GM19099 (cell line): ENCODE measurements around the gene VAV2.
A peak's percentile ranks its signal among the peaks of the same experiment; 100 is the strongest.

Source experiments
- POLR2A ChIP-seq: IDR thresholded peaks from 3 replicates; pipeline ENCODE4 v1.6.1; 2011; ENCODE audit warnings: low read depth; ENCODE audit not compliant: insufficient read length; ENCODE audit errors: extremely low read depth

Gene VAV2

DNA sequence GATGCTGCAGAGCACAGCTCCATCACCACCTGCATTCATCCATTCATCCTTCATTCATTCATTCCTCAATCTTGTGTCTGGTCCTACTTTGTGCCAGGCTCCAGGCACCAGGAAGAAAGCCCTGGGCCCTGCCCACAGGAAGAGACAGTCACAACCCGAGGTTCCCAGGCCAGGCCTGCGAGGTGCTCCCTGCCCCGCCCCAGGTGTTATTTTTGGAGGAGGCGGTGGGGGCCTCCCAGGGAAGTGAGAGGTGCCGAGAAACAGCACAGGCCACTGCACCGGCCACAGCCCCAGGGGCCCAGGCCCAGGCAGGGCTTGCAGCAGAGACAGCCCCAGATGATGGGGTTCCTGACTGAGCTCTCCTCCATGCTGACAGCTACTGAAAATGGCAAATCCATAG is 33.4 kb downstream of the VAV2 start:
- no peak for TF ChIP-seq POLR2A

DNA sequence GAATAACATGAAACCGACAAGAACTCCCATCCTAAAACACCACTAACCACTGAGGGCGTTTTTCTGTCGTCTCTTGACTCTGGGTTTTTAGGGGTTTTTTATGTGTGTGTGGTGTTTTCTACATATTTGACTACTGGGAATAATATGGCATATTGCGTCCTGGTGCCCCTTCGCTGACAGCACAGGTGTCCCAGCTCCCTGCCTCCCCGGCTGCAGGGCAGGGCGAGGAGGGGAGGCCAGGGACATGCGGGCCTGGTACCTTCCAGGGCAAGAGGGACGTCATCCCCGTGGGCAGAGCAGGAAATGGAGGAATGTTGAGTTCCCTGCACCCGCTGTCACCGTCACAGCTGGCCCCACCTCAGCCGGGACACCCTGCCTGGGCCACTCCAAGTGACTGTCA is 34.8 kb downstream of the VAV2 start:
- TF ChIP-seq POLR2A: no peak

DNA sequence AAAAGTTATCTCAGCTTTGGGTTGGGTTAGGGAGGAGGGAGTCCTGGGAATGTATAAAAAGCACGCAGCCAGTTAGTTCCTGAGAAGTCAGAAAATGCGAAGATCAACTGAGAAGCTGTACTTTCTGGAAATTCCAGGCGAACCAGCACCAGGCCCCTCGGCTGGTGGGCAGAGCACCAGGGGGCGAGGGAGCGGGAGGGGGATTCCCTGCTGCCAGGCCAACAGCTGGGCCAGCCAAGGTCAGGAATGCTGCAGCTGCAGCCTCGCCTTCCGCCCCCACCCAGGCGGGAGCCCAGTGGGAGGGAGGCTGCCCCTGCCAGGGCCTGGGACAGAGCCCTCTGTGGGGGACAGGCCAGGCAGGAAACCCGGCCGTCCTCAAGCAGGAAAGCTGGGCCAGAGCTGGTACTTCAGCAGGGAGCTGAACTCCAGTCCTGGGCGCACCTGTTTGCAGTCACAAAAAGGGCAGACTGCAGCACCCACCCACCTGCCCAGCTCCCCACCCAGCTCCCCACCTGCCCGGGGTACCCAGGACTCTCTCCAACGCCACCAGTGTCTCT is 35.5 kb downstream of the VAV2 start:
- TF ChIP-seq POLR2A: no peak

DNA sequence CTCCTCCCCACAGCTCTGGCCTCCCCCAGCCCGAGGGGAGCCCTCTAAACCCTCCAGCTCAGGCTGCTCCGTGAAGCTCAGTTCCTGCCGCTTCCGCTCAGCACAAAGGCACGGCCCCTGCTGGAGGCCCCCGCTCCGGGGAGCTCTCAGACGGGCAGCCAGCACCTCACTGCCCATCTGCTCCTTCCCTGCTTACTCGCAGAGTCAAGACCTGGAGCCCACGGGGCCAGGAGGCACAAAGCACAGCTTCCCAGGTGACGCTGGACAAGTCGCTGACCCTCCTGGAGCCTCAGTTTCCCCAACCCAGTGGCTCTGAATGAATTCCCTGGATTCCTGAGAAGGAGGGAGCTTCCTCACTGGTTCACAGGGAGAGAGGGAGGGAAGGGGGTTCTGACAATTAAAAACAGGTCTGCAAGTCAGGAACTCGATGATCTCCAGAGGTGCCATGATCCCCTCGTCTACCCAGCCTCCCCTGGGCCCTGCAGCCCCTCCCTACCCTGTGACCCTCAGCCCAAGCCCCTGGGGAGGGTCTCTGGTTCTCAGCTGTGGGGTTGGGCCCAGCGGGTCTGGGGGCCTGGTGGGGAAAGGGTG is 36.2 kb downstream of the VAV2 start:
- TF ChIP-seq POLR2A: peak; percentile 78

DNA sequence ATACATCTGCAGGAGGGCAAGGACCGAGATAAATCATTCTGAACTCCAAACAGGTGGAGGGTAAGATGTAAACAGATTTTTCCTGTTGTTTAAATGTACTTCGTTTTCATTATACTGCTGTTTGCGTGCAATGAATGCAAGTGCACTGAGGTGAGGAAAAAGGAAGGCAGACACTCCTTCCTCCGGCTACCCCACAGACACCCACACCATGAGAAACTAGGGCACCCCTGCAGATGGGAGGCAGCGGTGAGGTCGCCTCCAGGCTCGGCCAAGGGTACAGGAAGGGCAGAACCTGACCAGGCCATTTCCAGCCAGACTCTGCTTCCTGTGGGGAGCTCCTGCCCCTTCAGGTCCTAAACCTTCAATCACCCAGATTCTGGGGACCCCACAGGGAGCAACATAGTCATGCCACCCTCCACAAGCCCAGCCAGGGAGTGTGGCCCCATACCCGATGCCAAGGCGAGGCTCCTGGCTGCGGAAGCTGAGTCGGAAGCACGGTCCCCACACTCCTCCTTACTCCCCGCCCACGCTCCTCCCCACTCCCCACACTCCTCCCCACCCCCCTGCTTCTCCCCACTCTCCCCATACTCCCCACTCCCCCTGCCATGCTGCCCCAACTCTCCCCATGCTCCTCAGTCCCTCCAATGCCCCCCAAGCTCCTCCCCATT is 37.1 kb downstream of the VAV2 start:
- peak; percentile 44 for TF ChIP-seq POLR2A

DNA sequence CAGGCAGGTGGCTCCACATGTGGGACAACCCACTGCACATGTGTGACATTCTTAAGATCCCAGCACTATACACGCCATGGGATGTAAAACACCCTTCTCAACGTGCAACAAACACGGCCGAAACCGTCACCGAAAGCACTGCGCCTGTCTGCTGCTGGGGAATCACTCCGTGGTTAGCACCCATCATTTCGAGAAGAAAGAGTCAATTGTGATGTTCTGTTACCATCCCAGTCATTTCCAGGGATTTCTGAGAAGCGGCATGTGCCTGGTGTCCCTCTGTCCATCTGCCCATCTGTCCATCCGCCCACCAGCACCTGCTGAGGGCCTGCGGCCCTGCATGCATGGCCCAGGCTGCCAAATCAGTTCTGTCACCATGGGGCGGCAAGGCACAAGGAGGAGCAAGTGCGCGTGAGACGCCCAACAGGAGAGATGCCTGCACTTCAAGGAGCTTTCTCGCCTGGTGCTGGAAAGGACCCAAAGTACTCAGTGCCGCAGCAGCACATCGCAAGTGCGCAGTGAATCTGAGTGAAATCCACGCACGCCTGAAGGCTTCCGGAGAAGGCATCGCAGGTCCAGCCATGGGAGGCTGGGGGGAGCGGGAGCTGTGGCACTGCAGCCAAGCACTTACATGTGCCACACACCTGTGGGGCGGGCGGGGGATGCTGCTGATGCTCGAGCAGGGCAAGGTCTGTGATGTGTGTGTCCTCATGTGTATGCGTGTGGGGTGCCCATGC is 38.0 kb downstream of the VAV2 start:
- peak; percentile 25 for TF ChIP-seq POLR2A

DNA sequence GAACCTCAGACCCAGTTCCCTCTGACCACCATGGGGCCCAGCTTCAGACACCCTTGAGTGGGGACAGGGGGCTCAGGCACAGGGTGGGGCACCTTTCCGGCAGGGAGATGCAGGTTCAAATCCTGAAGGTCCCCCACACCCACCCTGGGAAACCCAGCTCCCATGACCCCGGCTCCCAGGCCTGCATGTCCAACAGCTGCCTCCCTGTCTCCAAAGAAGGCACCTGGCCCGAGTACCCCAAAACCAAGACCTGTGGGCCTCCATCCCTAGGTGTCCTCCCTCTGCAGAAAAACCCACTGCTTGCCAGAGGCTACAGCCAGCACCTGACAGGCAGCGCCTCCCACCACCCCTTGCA is 38.5 kb downstream of the VAV2 start:
- TF ChIP-seq POLR2A: no peak

DNA sequence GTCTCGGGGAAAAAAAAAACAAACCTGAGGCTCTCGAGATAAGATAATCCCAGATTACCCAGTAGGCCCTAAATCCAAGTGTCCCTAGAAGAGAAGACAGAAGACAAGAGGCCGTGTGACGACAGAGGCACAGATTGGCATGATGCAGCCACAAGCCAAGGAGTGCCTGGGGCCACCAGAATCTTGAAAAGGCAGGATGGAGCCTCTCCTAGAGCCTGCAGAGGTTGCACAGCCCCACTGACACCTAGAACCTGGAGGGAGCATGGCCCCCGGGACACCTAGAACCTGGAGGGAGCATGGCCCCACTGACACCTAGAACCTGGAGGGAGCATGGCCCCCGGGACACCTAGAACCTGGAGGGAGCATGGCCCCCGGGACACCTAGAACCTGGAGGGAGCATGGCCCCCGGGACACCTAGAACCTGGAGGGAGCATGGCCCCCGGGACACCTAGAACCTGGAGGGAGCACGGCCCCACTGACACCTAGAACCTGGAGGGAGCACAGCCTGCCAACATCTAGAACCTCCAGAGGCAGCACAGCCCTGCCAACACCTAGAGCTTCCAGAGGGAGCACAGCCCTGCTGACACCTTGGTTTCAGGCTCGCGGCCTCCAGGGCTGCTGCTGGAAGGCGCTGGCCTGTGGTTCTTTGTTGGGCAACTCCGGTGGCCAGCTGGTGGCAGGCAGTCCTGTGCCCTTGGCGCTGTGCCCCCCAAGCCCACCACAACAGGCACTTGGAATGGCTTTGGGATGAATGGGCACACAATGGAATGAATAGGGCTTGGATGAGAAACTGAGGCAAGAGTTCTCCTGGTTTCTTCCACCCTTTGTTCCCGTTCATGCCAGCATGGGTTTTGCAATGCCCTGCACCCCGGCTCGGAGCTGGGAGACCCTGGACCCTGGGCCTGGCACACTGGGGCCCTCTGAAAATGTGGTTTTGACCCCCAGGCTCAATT is 39.2 kb downstream of the VAV2 start:
- TF ChIP-seq POLR2A: no peak

DNA sequence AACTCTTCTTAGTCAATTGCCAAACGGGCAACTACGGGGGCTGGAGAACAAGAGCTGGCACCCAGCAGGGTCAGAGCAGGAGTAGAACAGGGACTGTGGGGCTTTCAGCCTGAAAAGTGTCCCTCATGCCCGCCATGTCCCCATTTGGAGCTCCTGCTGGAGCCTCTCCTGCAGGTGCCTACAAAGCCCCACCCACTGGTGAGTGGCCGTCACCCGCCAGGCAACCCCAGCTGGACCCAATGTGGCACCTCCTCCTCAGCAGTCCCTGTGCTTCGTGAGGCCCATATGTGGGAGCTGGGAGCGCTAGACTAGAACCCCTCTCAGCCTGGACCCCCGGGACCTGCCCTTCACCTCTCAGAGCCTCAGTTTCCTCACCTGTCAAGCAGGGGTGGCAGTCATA is 40.9 kb downstream of the VAV2 start:
- no peak for TF ChIP-seq POLR2A

DNA sequence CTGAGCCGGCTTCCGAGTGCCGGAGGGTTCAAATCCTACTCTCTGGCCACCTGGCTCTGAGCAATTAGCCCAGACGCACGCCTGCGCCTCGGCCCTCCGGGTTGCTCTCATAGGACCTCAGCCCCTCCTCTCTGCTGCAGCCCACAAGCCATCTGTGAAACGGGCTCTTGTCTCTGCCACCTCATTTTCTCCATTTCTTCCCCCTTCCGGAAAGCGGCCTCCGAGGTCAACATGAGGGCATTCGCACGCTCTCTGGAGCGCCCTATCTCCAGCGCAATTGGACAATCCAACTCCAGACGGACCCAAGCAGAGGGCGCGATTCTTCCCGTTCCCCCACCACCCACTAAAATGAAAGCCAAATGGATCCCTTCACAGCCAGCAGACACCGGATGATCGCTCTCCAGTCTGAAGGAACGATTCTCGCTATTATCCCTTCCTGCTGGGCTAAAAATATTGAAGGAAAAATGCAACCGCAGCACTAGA is 41.5 kb downstream of the VAV2 start:
- no peak for TF ChIP-seq POLR2A

DNA sequence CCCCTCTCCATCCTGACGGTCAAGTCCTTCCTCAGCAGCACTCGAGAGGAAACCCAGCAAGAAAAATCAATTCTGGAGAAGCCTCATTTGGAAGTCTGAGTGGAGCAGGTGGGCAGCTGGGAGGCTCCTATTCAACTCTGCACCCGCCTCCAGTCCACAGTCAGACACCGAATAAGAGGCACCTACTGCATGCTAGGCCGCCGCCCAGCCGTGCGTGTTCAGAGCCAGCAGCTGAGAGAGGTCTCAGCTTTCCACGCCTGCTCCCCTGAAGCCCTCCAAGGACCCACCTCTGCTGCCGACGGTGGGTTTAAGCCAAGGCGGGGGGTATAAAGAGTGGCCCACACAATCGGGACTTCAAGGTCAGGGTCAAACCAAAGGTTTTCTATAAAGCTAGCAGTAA is 41.9 kb downstream of the VAV2 start:
- TF ChIP-seq POLR2A: no peak

DNA sequence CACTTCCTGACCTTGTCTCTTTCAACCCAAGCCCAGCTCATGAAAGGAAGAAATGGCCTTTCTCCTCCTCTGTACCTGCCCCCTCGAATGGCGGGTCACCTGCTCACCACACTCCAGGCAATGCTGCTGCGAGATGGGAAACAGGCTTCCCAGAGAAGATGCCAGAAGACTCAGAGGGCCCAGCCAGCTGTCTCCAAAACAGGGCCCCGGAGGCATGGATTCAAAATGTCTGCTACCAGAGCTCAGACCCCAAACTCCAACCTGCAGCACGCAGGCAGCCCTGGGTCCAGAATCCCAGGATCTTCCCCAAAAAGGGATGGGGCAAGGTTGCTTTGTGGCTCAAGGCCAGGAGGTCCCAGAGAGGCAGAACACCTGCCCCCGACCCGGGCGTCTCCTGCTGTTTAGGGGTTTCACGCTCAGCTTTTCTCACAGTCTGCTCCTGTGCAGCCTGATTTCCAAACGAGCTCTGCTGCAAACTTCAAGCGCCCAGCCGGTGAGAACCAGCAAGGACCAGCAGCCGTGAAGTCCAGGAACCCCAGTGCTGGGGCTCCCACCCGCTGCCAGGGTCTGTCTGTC is 42.5 kb downstream of the VAV2 start:
- TF ChIP-seq POLR2A: no peak

DNA sequence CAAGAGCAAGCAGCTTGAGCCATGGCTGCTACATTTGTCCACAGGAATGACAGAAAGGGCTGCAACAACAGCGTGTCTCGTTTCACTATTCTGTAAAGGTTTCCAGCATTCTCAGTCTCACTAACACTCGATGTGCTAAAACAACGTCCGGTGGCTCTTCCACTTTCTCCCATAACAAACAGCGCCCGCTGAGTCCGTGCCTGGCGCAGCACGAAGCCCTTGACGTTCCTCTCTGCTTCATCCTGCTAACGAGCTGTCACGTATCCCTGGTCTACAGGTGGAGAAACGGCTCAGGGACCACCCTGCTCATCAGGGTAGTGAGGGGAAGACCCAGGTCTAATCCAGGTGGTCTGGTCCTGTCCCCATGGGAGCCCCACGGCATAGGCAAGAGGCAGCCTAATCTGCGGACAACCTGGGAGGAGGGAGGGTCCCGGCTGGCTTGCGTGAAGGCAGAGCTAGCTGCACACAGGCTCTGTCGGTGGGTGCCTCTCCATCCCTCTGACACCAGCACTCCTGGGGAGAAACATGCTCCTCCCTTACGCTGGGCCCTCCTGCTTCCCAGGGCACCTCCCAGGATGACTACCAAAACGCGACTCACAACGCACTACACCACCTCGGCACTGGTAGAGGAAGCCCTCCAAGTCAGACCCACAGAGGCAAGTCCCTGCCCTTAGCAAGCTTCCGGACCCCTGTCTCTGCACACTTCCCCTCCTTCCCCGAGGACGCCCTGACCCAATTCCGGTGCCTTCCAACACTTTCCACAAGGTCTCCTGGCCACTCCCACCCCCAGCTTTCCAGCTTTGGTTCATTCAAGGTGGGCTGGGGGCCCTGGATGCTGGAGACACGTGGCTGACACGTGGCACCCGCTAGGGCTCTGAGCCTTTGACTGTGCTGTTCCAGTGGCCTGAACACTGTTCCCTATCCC is 43.3 kb downstream of the VAV2 start:
- no peak for TF ChIP-seq POLR2A
